ENCODE measurements around the gene IDI1.

- TF ChIP-seq EZH2 (IDR thresholded peaks at IDR 0.05; ENCODE audit: insufficient read depth, poor library complexity, severe bottlenecking) (no peak), EZH2phosphoT487 (IDR thresholded peaks at IDR 0.05; ENCODE audit: insufficient read depth, low read depth) (no peak)
Measured at GRCh38 chr10:1094112-1095057, 45.5 kb upstream of the IDI1 start.
